ENCODE measurements around the gene PRKACA.
A peak's percentile ranks its signal among the peaks of the same experiment; 100 is the strongest.

- TF ChIP-seq CTCF (IDR thresholded peaks at IDR 0.05) (peak; percentile 88 to 99 (median 96)), EP300 (IDR thresholded peaks at IDR 0.05) (peak; percentile 78 to 86)
Measured at GRCh38 chr19:14136509-14137281, 19.1 kb upstream of the PRKACA start, which contains the start of gene ASF1B.
